K562 (cell line): ENCODE results near the gene GALNT9. TPM values are rescaled to one million over a fixed set of nuclear protein-coding genes. Genes with fewer than 3 reads are reported as not detected.

ENCODE experiments used
- ATAC-seq: fragments of 200-7000 bp; cut with Tn5 transposase; 3 replicates; pipeline ENCODE4 v1.9.1; 2020; ENCODE audit warnings: moderate library complexity
- BruUV-seq: library from RNA; stranded (reverse); fragments of 400-500 nt; replicated peaks from 2 replicates; lab custom pipeline; 2021; lab: Mats Ljungman, UMichigan
- CTCF ChIA-PET: fragments of 300-600 bp; formaldehyde crosslinking; extraction: SDS; loops from one replicate; lab custom pipeline; 2021; ENCODE audit warnings: low intra/inter-chr PET ratio; lab: Yijun Ruan, JAX
- POLR2A ChIA-PET: fragments of 300-600, 350-650 bp; sonication (Branson Sonifier 250); formaldehyde crosslinking; extraction: SDS; loops from one replicate; lab custom pipeline; 2021; ENCODE audit warnings: antibody characterized with exemption, inconsistent platforms; lab: Yijun Ruan, JAX
- DNase-seq, 4 experiments: peaks; one replicate each; pipeline versions ENCODE4 v3.0.0 to v3.0.0-alpha.2; 2011 to 2018; ENCODE audit warnings: low spot score in 3 of 4, mixed read lengths in 3 of 4; ENCODE audit errors: extremely low read depth in 1 of 4
- FAIRE-seq: peaks from 2 replicates; lab custom pipeline; 2011; peaks lifted over from hg19 to GRCh38; lab: Jason Lieb, UNC
- H2AFZ ChIP-seq: 2 replicates; pipeline ENCODE4 v1.6.0; 2011; ENCODE audit warnings: low read depth, low read length, control low read depth, inconsistent platforms
- H3K27ac ChIP-seq: fragments of 200-600 bp; 3 replicates; pipeline ENCODE4 v1.8.0; 2011; ENCODE audit warnings: low read depth, mild to moderate bottlenecking, control low read depth, inconsistent platforms, low read length, moderate library complexity, mixed read lengths; ENCODE audit errors: extremely low read depth
- H3K27me3 ChIP-seq, 2 experiments: fragments of 300-600 bp in 1 of 2; 2 replicates in 1 of 2; 3 replicates in 1 of 2; pipeline versions ENCODE4 v1.6.0 to v1.8.0; 2011; ENCODE audit warnings: inconsistent platforms in 2 of 2, low read length in 2 of 2, mild to moderate bottlenecking in 1 of 2, mixed read lengths in 1 of 2, moderate library complexity in 1 of 2; ENCODE audit not compliant: control insufficient read depth in 2 of 2, insufficient read depth in 2 of 2
- H3K36me3 ChIP-seq: fragments of 300-600 bp; 3 replicates; pipeline ENCODE4 v1.8.0; 2011; ENCODE audit warnings: mild to moderate bottlenecking, low read length, inconsistent platforms; ENCODE audit not compliant: control insufficient read depth, insufficient read depth
- H3K4me1 ChIP-seq, 2 experiments: fragments of 200-600 bp in 1 of 2; replicated peaks in 1 of 2; 2 replicates in 1 of 2; 3 replicates in 1 of 2; pipeline versions ENCODE4 v1.5.1 to v1.8.0; 2011; ENCODE audit warnings: inconsistent platforms in 2 of 2, low read length in 2 of 2, mild to moderate bottlenecking in 1 of 2, mixed read lengths in 1 of 2, moderate library complexity in 1 of 2; ENCODE audit not compliant: control insufficient read depth in 2 of 2, insufficient read depth in 2 of 2
- H3K4me2 ChIP-seq: 2 replicates; pipeline ENCODE4 v1.6.1; 2011; ENCODE audit warnings: low read length, control low read depth, inconsistent platforms, mixed read lengths; ENCODE audit not compliant: insufficient read depth
- H3K4me3 ChIP-seq: fragments of 200-600 bp; sonication (generic), shearing (Covaris generic); 2 replicates; pipeline ENCODE4 v1.5.1; 2016; ENCODE audit warnings: control low read depth, inconsistent platforms
- H3K79me2 ChIP-seq: fragments of 200-600 bp; 3 replicates; pipeline ENCODE4 v1.8.0; 2011; ENCODE audit warnings: low read length, inconsistent platforms; ENCODE audit not compliant: control insufficient read depth, insufficient read depth
- H3K9ac ChIP-seq, 2 experiments: 2 replicates each; pipeline versions ENCODE4 v1.6.0 to v1.6.1; 2011; ENCODE audit warnings: low read depth in 2 of 2, low read length in 2 of 2, control low read depth in 1 of 2, inconsistent platforms in 1 of 2, mild to moderate bottlenecking in 1 of 2, mixed read lengths in 1 of 2; ENCODE audit not compliant: insufficient read depth in 1 of 2
- H3K9me1 ChIP-seq: one replicate; pipeline ENCODE4 v1.6.0; 2011; ENCODE audit warnings: inconsistent platforms, mild to moderate bottlenecking, low read length, moderate library complexity; ENCODE audit not compliant: control insufficient read depth, insufficient read depth
- H3K9me3 ChIP-seq: replicated peaks from 2 replicates; pipeline ENCODE4 v1.5.1; 2011; ENCODE audit warnings: low read depth, low read length, inconsistent platforms; ENCODE audit not compliant: control insufficient read depth, insufficient read depth
- H4K20me1 ChIP-seq: replicated peaks from 2 replicates; pipeline ENCODE4 v1.6.1; 2011; ENCODE audit warnings: low read length, inconsistent platforms, mixed read lengths; ENCODE audit not compliant: control insufficient read depth, insufficient read depth
- CSDE1 ChIP-seq, 2 experiments: fragments of 450-650 bp; IDR thresholded peaks; 2 replicates each; pipeline ENCODE4 v1.6.1; 2016; ENCODE audit warnings: mild to moderate bottlenecking in 1 of 2
- KDM4B ChIP-seq, 2 experiments: fragments of 450-650 bp in 1 of 2; sonication (generic) in 1 of 2; IDR thresholded peaks; 2 replicates each; pipeline ENCODE4 v1.6.1; 2016 to 2017; ENCODE audit warnings: borderline replicate concordance in 2 of 2, antibody characterized with exemption in 1 of 2, low read depth in 1 of 2, mild to moderate bottlenecking in 1 of 2
- NUFIP1 ChIP-seq: fragments of 450-650 bp; IDR thresholded peaks from 2 replicates; pipeline ENCODE4 v1.6.1; 2018; ENCODE audit not compliant: partially characterized antibody
- PHB ChIP-seq: fragments of 250-450 bp; sonication (Bioruptor Pico); IDR thresholded peaks from 2 replicates; pipeline ENCODE4 v1.5.0; 2021
- SMAD3 ChIP-seq: fragments of 450-650 bp; formaldehyde crosslinking; conservative IDR thresholded peaks from 2 replicates; pipeline ENCODE4 v1.4.0; 2020; ENCODE audit warnings: mild to moderate bottlenecking
- SPI1 ChIP-seq: IDR thresholded peaks from 2 replicates; pipeline ENCODE4 v1.6.1; 2011; ENCODE audit warnings: low read depth, low read length, control low read depth, borderline replicate concordance
- ZNF431 ChIP-seq: sonication (generic); formaldehyde crosslinking; IDR thresholded peaks from 2 replicates; pipeline ENCODE4 v1.8.0; 2022; ENCODE audit warnings: mild to moderate bottlenecking, missing genetic modification reagents
- WGBS: fragments of 100-300 bp; shearing (Covaris generic); methylation state at CpG from one replicate; pipeline ENCODE4 v1.1.6; 2016; ENCODE audit warnings: low coverage, mixed read lengths; ENCODE audit not compliant: insufficient coverage; ENCODE audit errors: missing lambda C conversion rate; 5-methylcytosine and 5-hydroxymethylcytosine counted together
- in situ Hi-C: fragments of 300-500 bp; cut with MboI; formaldehyde crosslinking; loops from 4 replicates; pipeline ENCODE4 v1.15.0; 2018; ENCODE audit warnings: inconsistent platforms, mixed read lengths
- intact Hi-C: fragments of 100-400 bp; cut with micrococcal nuclease; formaldehyde crosslinking; loops from 2 replicates; pipeline ENCODE4 v1.14.2; 2022
- polyA plus RNA-seq, 8 experiments: library from polyadenylated mRNA; depleted of rRNA in 4 of 8; stranded (reverse) in 5 of 8; unstranded in 3 of 8; fragments of >200 nt; fragmentation: Nextera tagmentation in 2 of 8; fragmentation: Illumina TruSeq in 1 of 8; extraction: Ambion mirVana in 2 of 8; extraction: Trizol in 1 of 8; gene quantifications; 2 replicates each; pipeline versions ENCODE4 v1.2.1 to v1.2.3, GENCODE V29; 2011 to 2014; ENCODE audit warnings: inconsistent platforms in 1 of 8, missing spikeins in 1 of 8
- total RNA-seq, 7 experiments: library from RNA; depleted of rRNA in 6 of 7; stranded (reverse); fragments of >200 nt in 6 of 7; fragmentation: Illumina TruSeq in 2 of 7; extraction: Trizol in 2 of 7; gene quantifications; 2 replicates each; pipeline versions ENCODE4 v1.2.1 to v1.2.3, GENCODE V29; 2011 to 2021; ENCODE audit warnings: low replicate concordance in 1 of 7
- TF ChIP-seq, protein P1 (sequence below): fragments of 450-650 bp; IDR thresholded peaks from 2 replicates; pipeline ENCODE4 v1.6.1; 2016; ENCODE audit warnings: antibody characterized with exemption

Gene GALNT9
- total and polyA plus RNA-seq, 9 of the 15 experiments (the other 6 are each of a cell fraction or from before 2014, with no cell fraction given) = not detected

DNA sequence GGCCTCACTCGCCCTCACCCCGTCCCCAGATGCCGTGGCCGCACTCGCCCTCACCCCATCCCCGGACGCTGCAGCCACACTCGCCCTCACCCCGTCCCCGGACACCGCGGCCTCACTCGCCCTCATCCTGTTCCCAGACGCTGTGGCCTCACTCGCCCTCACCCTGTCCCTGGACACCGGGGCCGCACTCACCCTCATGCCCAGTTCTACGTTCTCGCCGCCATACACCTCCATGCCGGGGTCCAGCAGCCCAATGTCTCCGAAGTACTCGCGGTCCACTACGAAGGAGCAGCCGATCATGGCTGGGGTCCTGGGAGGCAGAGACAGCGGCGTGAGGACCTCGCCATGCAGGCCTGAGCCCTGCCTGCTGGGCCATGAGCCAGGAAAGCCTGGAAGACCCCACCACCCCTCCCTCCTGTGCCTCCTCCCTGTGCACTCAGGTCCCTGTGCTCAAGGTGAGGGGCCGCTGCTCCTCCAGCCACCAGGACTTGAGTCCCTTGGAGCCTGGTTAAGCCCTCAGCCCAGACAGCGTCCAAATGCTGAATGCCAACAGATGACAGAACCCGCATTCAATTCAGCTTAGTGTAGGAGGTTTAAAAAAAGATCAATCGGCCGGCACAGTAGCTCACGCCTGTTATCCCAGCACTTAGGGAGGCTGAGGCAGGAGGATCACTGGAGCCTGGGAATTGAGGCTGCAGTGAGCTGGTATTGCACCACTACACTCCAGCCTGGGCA is 81.5 kb downstream of the GALNT9 start:
- ChIA-PET CTCF (no interaction called here), POLR2A (interaction anchor here (0.9 kb wide), 1 partner anchor 54 kb away, joined by 3 read pairs; no protein-coding TSS in a partner anchor)
- H3K4me2 ChIP-seq = no peak overlapping the region
- TF ChIP-seq KDM4B (IDR thresholded peaks at IDR 0.05; ENCODE audit: borderline replicate concordance in 2 of 2, low read depth in 1 of 2) (no peak), ZNF431 (no peak), SPI1 (no peak), NUFIP1 (no peak), CSDE1 (IDR thresholded peaks at IDR 0.05) (no peak), SMAD3 (CRISPR knock-in tag) (no peak), PHB (CRISPR knock-in tag) (no peak)
- TF ChIP-seq, protein P1, sequence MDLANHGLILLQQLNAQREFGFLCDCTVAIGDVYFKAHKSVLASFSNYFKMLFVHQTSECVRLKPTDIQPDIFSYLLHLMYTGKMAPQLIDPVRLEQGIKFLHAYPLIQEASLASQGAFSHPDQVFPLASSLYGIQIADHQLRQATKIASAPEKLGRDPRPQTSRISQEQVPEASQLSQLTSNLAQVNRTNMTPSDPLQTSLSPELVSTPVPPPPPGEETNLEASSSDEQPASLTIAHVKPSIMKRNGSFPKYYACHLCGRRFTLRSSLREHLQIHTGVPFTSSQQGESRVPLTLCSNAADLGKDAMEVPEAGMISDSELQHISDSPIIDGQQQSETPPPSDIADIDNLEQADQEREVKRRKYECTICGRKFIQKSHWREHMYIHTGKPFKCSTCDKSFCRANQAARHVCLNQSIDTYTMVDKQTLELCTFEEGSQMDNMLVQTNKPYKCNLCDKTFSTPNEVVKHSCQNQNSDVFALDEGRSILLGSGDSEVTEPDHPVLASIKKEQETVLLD = no peak
- 5% methylated on average over 32 of the region's 35 CpGs for WGBS
- DNase-seq = no peak
- no peak overlapping the region for H2AFZ ChIP-seq
- no peak; the same call in 2 of the 3 replicates for ATAC-seq
- in situ Hi-C loops (no loop called here), intact Hi-C loops (no loop called here)
- no peaks in the 10 kb centered on the region for H3K79me2 ChIP-seq
- H4K20me1 ChIP-seq = 0 out of 2 replicates have a peak, but pooled peaks cover 2% of the 10 kb centered on the region
- H3K36me3 ChIP-seq = no peaks in the 10 kb centered on the region
- H3K9ac ChIP-seq = 0 out of 4 replicates have a peak overlapping the region, but pooled peaks of 1 of the 2 experiments have one; percentile 26
- no peak overlapping the region for H3K27ac ChIP-seq
- no TSS peak for BruUV-seq
- H3K9me1 ChIP-seq = no peaks in the 10 kb centered on the region
- FAIRE-seq = no peak
- H3K4me3 ChIP-seq = no peak overlapping the region
- H3K27me3 ChIP-seq = peaks cover 46 to 64% of the 10 kb centered on the region in 2 experiments
- H3K9me3 ChIP-seq = no peaks in the 10 kb centered on the region
- H3K4me1 ChIP-seq = peaks cover 0 to 6% of the 10 kb centered on the region in 2 experiments; a peak in 1 of 5 replicates
